Natural killer cell (primary cell): ENCODE results near the gene RAD50. TPM values are rescaled to one million over a fixed set of nuclear protein-coding genes. Genes with fewer than 3 reads are reported as not detected.

ENCODE experiments used
- ATAC-seq, 3 donors: fragments of 150-1000 bp in 2 of 3; fragments of 200-7000 bp in 1 of 3; cut with Tn5 transposase; 1 replicate in 1 of 3; 2 replicates in 2 of 3; pipeline ENCODE4 v1.10.0; 2021; ENCODE audit warnings: mild to moderate bottlenecking in 2 of 3, moderate library complexity in 2 of 3
- DNase-seq, 2 donors: peaks; one replicate each; pipeline versions ENCODE4 v3.0.0 to v3.0.0-alpha.2; 2013 to 2021; ENCODE audit warnings: mixed read lengths in 1 of 2
- H3K27ac ChIP-seq: one replicate; pipeline ENCODE4 v1.5.1; 2013; ENCODE audit warnings: mild to moderate bottlenecking, low read length
- H3K27me3 ChIP-seq: one replicate; pipeline ENCODE4 v1.6.1; 2013; ENCODE audit warnings: low read length; ENCODE audit not compliant: control insufficient read depth, insufficient read depth
- H3K36me3 ChIP-seq: one replicate; pipeline ENCODE4 v1.6.1; 2013; ENCODE audit warnings: low read length; ENCODE audit not compliant: control insufficient read depth, insufficient read depth
- H3K4me1 ChIP-seq: one replicate; pipeline ENCODE4 v1.6.1; 2013; ENCODE audit warnings: low read length; ENCODE audit not compliant: control insufficient read depth, insufficient read depth
- H3K4me3 ChIP-seq: one replicate; pipeline ENCODE4 v1.5.1; 2013; ENCODE audit warnings: low read length
- H3K9me3 ChIP-seq: one replicate; pipeline ENCODE4 v1.6.1; 2013; ENCODE audit warnings: low read length; ENCODE audit not compliant: control insufficient read depth, insufficient read depth
- H3K27ac Mint-ChIP-seq, 2 donors: one replicate each; pipeline ENCODE4 v1.8.0; 2022; ENCODE audit warnings: mild to moderate bottlenecking in 2 of 2, mixed read lengths in 2 of 2, moderate library complexity in 1 of 2
- H3K27me3 Mint-ChIP-seq, 2 donors: one replicate each; pipeline ENCODE4 v1.8.0; 2022; ENCODE audit warnings: low read depth in 2 of 2, mixed read lengths in 2 of 2
- H3K36me3 Mint-ChIP-seq: one replicate; pipeline ENCODE4 v1.8.0; 2022; ENCODE audit warnings: mixed read lengths
- H3K4me1 Mint-ChIP-seq, 2 donors: one replicate each; pipeline ENCODE4 v1.8.0; 2022; ENCODE audit warnings: mixed read lengths in 2 of 2
- H3K4me3 Mint-ChIP-seq: one replicate; pipeline ENCODE4 v1.8.0; 2022; ENCODE audit warnings: mild to moderate bottlenecking, moderate library complexity, mixed read lengths
- H3K9me3 Mint-ChIP-seq, 2 donors: one replicate each; pipeline ENCODE4 v1.8.0; 2022; ENCODE audit warnings: mixed read lengths in 2 of 2
- CTCF ChIP-seq: fragments of 200-600 bp; IDR thresholded peaks from one replicate; pipeline ENCODE4 v1.8.0; 2022; ENCODE audit warnings: antibody characterized with exemption
- WGBS: methylation state at CpG from one replicate; pipeline ENCODE4 v1.1.7; 2013; ENCODE audit warnings: missing lambda C conversion rate; ENCODE audit not compliant: insufficient coverage; 5-methylcytosine and 5-hydroxymethylcytosine counted together
- intact Hi-C: fragments of 100-400 bp; cut with micrococcal nuclease; formaldehyde crosslinking; loops from one replicate; pipeline ENCODE4 v1.14.2; 2022
- total RNA-seq, 4 donors: library from RNA; stranded (reverse); fragments of 120-200 nt in 1 of 4; gene quantifications; one replicate each; pipeline versions ENCODE4 v1.2.3 to v1.2.4, GENCODE V29; 2013 to 2022

Gene RAD50
- total RNA-seq, 3 donors from 2014 or later (not counting 1 experiment from before 2014, with no cell fraction given), result 21.0 to 31.2 (median 27.5) TPM

DNA sequence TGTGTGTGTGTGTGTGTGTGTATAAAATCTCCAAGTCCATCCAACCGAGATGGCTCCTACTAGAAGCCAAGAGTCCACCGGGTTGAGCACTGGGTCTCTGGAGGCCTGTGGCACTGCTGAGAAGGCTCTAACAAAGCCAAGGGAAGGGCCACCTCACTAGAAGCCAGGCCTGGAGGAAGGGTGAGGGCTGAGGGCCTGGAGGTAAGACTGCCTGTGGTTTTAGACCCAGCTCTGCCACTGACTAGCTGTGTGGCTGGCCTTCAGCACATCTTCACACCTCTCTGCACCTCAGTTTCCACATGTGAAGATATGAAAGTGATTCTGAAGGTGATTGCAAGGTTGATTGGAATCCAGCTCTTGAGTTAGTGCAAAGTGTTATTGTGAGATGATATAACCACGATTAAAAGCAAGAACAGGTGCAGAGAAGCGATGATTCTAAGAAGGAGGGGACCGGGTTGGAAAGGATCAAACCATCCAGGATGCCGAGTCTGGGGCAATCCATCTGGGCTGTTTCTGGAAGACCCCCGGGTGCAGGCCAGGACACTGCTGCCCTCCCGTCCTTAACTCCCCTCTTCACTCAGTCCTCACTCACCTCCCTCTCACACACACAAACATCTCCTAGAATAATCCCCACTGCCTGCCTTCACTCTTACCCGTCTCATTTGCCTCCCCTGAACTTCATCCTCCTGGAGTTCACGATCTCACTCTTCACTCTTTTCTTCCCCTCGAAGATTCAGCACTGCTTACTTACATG lies 119.3 kb downstream of the RAD50 start:
- intact Hi-C loops, result no loop called here
- Histone ChIP-seq H3K27me3 (no peaks in the 10 kb centered on the region), H3K4me1 (peaks cover 12% of the 10 kb centered on the region), H3K36me3 (no peaks in the 10 kb centered on the region), H3K9me3 (no peaks in the 10 kb centered on the region), H3K27ac (no peak overlapping the region), H3K4me3 (no peak overlapping the region)
- ATAC-seq, result peak in 2 of 3 donors; percentile 12 to 26
- no peaks in the 10 kb centered on the region for H3K9me3 Mint-ChIP-seq
- H3K36me3 Mint-ChIP-seq, result no peaks in the 10 kb centered on the region
- peaks cover 0 to 10% of the 10 kb centered on the region in 2 donors for H3K4me1 Mint-ChIP-seq
- TF ChIP-seq CTCF, result no peak
- no peak overlapping the region for H3K4me3 Mint-ChIP-seq
- H3K27ac Mint-ChIP-seq, result no peak overlapping the region
- no peak for DNase-seq
- peaks cover 2 to 11% of the 10 kb centered on the region in 2 donors for H3K27me3 Mint-ChIP-seq
- WGBS, result 73% methylated on average over 11 of the region's 11 CpGs

GRCh38 chr5:132677191-132677590 lies 120.4 kb downstream of the RAD50 start:
- no peak for ATAC-seq
- H3K27me3 ChIP-seq, result no peaks in the 10 kb centered on the region
- Mint-ChIP-seq H3K4me3 (no peak overlapping the region), H3K27me3 (peaks cover 5 to 11% of the 10 kb centered on the region in 2 donors), H3K36me3 (no peaks in the 10 kb centered on the region), H3K4me1 (peaks cover 0 to 10% of the 10 kb centered on the region in 2 donors), H3K9me3 (no peaks in the 10 kb centered on the region), H3K27ac (no peak overlapping the region)
- no peak overlapping the region for H3K27ac ChIP-seq
- H3K36me3 ChIP-seq, result no peaks in the 10 kb centered on the region
- WGBS, result 89% methylated on average over 7 of the region's 7 CpGs
- intact Hi-C loops, result no loop called here
- no peak for TF ChIP-seq CTCF
- no peak for DNase-seq
- H3K4me1 ChIP-seq, result peaks cover 12% of the 10 kb centered on the region
- H3K4me3 ChIP-seq, result no peak overlapping the region
- H3K9me3 ChIP-seq, result no peaks in the 10 kb centered on the region

- H3K4me1 ChIP-seq, result peaks cover 12% of the 10 kb centered on the region
These were observed 121.1 kb downstream of the RAD50 start for GRCh38 chr5:132677682-132678400.

More at GRCh38 chr5:132677682-132678400, 121.1 kb downstream of the RAD50 start:
- no peak overlapping the region for H3K4me3 ChIP-seq
- ATAC-seq (no peak), DNase-seq (no peak)
- Mint-ChIP-seq H3K9me3 (no peaks in the 10 kb centered on the region), H3K4me1 (peaks cover 0 to 10% of the 10 kb centered on the region in 2 donors), H3K27ac (no peak overlapping the region), H3K27me3 (peaks cover 5 to 11% of the 10 kb centered on the region in 2 donors), H3K4me3 (no peak overlapping the region), H3K36me3 (no peaks in the 10 kb centered on the region)
- WGBS, result 94% methylated on average over 12 of the region's 15 CpGs
- H3K36me3 ChIP-seq, result no peaks in the 10 kb centered on the region
- intact Hi-C loops, result no loop called here
- no peak for TF ChIP-seq CTCF
- no peaks in the 10 kb centered on the region for H3K9me3 ChIP-seq
- no peak overlapping the region for H3K27ac ChIP-seq
- no peaks in the 10 kb centered on the region for H3K27me3 ChIP-seq
